Common myeloid progenitor, CD34-positive (primary cell): Measurements from ENCODE around the gene KDM1B.
"Not testable (repeated sequence)": the region's sequence is repeated elsewhere in the genome, so short reads cannot be mapped to it uniquely, and the experiment has no call there.

Source experiments
- CTCF ChIA-PET: fragments of 350-600 bp; sonication (Branson Sonifier 250); formaldehyde crosslinking; loops from one replicate; lab custom pipeline; 2021; ENCODE audit warnings: antibody characterized with exemption; lab: Charles Lee
- POLR2A ChIA-PET: fragments of 350-600 bp; sonication (Branson Sonifier 250); formaldehyde crosslinking; loops from one replicate; lab custom pipeline; 2021; ENCODE audit warnings: antibody characterized with exemption; lab: Charles Lee
- DNase-seq, 3 donors: peaks; one replicate each; pipeline versions ENCODE4 v3.0.0 to v3.0.0-alpha.2; 2013
- H3K27ac ChIP-seq, 2 experiments: 1 replicate in 1 of 2; 2 replicates in 1 of 2; pipeline ENCODE4 v1.7.0; 2013; ENCODE audit warnings: inconsistent platforms in 2 of 2, low read length in 2 of 2, mild to moderate bottlenecking in 2 of 2, low read depth in 1 of 2, moderate library complexity in 1 of 2; ENCODE audit not compliant: severe bottlenecking in 2 of 2, insufficient read depth in 1 of 2, poor library complexity in 1 of 2
- H3K27me3 ChIP-seq, 5 experiments: replicated peaks in 2 of 5; 1 replicate in 3 of 5; 2 replicates in 2 of 5; pipeline versions ENCODE4 v1.6.1 to v1.7.0; 2013; ENCODE audit warnings: low read length in 4 of 5, mild to moderate bottlenecking in 2 of 5, moderate library complexity in 2 of 5, inconsistent platforms in 1 of 5; ENCODE audit not compliant: insufficient read depth in 5 of 5, control insufficient read depth in 4 of 5
- H3K36me3 ChIP-seq, 4 experiments: 1 replicate in 2 of 4; 2 replicates in 2 of 4; pipeline versions ENCODE4 v1.6.1 to v1.7.0; 2013; ENCODE audit warnings: low read length in 3 of 4, control low read depth in 1 of 4, mild to moderate bottlenecking in 1 of 4; ENCODE audit not compliant: control insufficient read depth in 4 of 4, insufficient read depth in 4 of 4
- H3K4me1 ChIP-seq, 4 experiments: 1 replicate in 3 of 4; 2 replicates in 1 of 4; pipeline versions ENCODE4 v1.6.1 to v1.7.1; 2013; ENCODE audit warnings: low read length in 3 of 4, mild to moderate bottlenecking in 3 of 4, control low read depth in 1 of 4, inconsistent platforms in 1 of 4, moderate library complexity in 1 of 4; ENCODE audit not compliant: control insufficient read depth in 4 of 4, insufficient read depth in 4 of 4; ENCODE audit errors: control extremely low read depth in 1 of 4
- H3K4me3 ChIP-seq, 7 experiments: 1 replicate in 4 of 7; 2 replicates in 3 of 7; pipeline versions ENCODE4 v1.5.1 to v1.7.0; 2013; ENCODE audit warnings: mild to moderate bottlenecking in 7 of 7, low read length in 6 of 7, moderate library complexity in 6 of 7, inconsistent platforms in 2 of 7, low read depth in 2 of 7, control low read depth in 1 of 7; ENCODE audit not compliant: insufficient read depth in 4 of 7, control insufficient read depth in 1 of 7; ENCODE audit errors: extremely low read depth in 1 of 7
- H3K9me3 ChIP-seq, 5 experiments: 1 replicate in 4 of 5; 2 replicates in 1 of 5; pipeline versions ENCODE4 v1.6.1 to v1.7.1; 2013; ENCODE audit warnings: low read length in 4 of 5, mild to moderate bottlenecking in 2 of 5, inconsistent platforms in 1 of 5, low read depth in 1 of 5, moderate library complexity in 1 of 5; ENCODE audit not compliant: control insufficient read depth in 4 of 5, insufficient read depth in 2 of 5; ENCODE audit errors: control extremely low read depth in 1 of 5
- WGBS: methylation state at CpG from one replicate; pipeline ENCODE4 v1.1.5; 2013; ENCODE audit not compliant: insufficient coverage; 5-methylcytosine and 5-hydroxymethylcytosine counted together

KDM1B gene

DNA sequence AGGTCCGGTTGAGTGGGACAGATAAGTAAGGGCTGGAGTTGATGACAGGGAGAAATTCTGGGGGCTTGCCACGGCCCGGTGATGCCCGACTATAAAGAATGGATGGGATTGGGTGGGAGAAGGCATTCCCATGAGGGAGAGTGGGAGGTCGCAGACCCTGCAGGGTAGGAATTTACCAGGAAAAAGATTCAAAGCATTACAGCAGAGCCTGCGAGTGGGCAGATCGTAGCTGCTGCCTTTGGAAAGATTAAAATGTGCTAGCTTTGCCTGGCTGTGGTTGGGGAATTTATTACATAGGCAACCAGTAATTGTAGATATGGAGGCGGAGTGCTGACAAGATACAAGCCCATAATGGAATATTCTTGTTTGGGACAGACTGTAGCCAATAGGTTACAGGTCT is 49.5 kb downstream of the KDM1B start:
- ChIA-PET POLR2A (no interaction called here), CTCF (interaction anchor here (1.0 kb wide), 1 partner anchor 300 kb away, joined by 3 read pairs; no protein-coding TSS in a partner anchor)
- Histone ChIP-seq H3K27me3 (no peaks in the 10 kb centered on the region), H3K36me3 (peaks cover 8 to 65% (median 32%) of the 10 kb centered on the region in 4 experiments), H3K9me3 (no peaks in the 10 kb centered on the region), H3K27ac (no peak overlapping the region), H3K4me1 (peaks cover 0 to 4% (median 0%) of the 10 kb centered on the region in 4 experiments), H3K4me3 (no peak overlapping the region)
- DNase-seq, result no peak
- WGBS, result 98% methylated on average over 8 of the region's 8 CpGs

DNA sequence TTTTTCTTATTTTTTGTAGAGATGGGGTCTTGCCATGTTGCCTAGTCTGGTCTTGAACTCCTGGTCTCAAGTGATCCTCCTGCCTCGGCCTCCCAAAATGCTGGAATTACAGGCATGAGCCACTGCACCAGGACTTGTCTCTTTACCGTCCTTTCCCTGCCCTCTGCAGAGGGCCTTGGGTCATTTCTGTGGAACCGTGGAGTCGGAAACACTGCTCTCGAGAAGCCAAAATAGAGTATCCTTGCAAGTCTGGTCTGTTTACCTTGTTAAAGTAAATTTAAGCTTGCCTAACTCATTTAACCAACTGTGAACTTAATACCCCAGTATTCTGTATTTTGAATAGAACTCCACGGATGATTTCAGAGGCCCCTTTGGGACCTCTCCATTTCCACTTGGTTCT is 51.4 kb downstream of the KDM1B start:
- peaks cover 0 to 4% (median 0%) of the 10 kb centered on the region in 4 experiments for H3K4me1 ChIP-seq
- H3K27ac ChIP-seq, result no peak overlapping the region
- CTCF ChIA-PET, result no interaction called here
- POLR2A ChIA-PET, result no interaction called here
- H3K27me3 ChIP-seq, result no peaks in the 10 kb centered on the region
- no peak overlapping the region for H3K4me3 ChIP-seq
- peaks cover 11 to 66% (median 28%) of the 10 kb centered on the region in 4 experiments for H3K36me3 ChIP-seq
- WGBS, result 100% methylated on average over 2 of the region's 6 CpGs
- DNase-seq, result no peak
- no peaks in the 10 kb centered on the region for H3K9me3 ChIP-seq

DNA sequence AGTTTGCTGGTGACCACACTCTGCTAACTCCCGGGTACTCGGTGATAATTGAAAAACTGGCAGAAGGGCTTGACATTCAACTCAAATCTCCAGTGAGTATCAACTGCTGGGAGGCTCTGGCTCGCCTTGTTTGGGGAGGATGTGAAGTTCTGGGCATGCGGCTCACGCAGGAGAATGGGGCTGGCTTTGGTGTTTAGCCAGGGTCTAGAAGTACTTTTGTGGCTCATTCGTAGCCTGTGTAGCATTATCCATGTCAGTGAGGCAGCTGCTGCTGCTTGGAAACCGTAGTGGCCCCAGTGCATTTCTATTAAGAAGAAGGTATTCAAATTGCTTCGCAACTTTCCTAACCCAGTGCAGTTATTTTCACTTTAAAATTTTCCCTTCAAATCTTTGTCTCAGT is 52.2 kb downstream of the KDM1B start:
- DNase-seq, result no peak
- POLR2A ChIA-PET, result interaction anchor here (0.6 kb wide), 1 partner anchor 8 kb away, joined by 3 read pairs; no protein-coding TSS in a partner anchor
- Histone ChIP-seq H3K4me3 (no peak overlapping the region), H3K27ac (no peak overlapping the region), H3K9me3 (no peaks in the 10 kb centered on the region), H3K27me3 (no peaks in the 10 kb centered on the region), H3K4me1 (peaks cover 0 to 4% (median 0%) of the 10 kb centered on the region in 4 experiments), H3K36me3 (peaks cover 9 to 61% (median 26%) of the 10 kb centered on the region in 4 experiments)
- WGBS, result 97% methylated on average over 6 of the region's 8 CpGs
- CTCF ChIA-PET, result no interaction called here

GRCh38 chr6:18207949-18208348 is 52.7 kb downstream of the KDM1B start:
- POLR2A ChIA-PET, result no interaction called here
- H3K9me3 ChIP-seq, result no peaks in the 10 kb centered on the region
- H3K4me3 ChIP-seq, result no peak overlapping the region
- no peak overlapping the region for H3K27ac ChIP-seq
- WGBS, result no CpG with 5 or more reads among the region's 2 CpGs
- peaks cover 9 to 61% (median 26%) of the 10 kb centered on the region in 4 experiments for H3K36me3 ChIP-seq
- no peak for DNase-seq
- H3K4me1 ChIP-seq, result peaks cover 0 to 4% (median 0%) of the 10 kb centered on the region in 4 experiments
- no peaks in the 10 kb centered on the region for H3K27me3 ChIP-seq
- CTCF ChIA-PET, result no interaction called here

GRCh38 chr6:18208778-18209177 is 53.6 kb downstream of the KDM1B start:
- H3K27ac ChIP-seq, H3K4me1 ChIP-seq, H3K9me3 ChIP-seq, H3K4me3 ChIP-seq, H3K27me3 ChIP-seq, CTCF ChIA-PET, POLR2A ChIA-PET, DNase-seq: not testable (repeated sequence)
- 100% methylated on average over 2 of the region's 9 CpGs for WGBS
- peaks cover 12 to 66% (median 28%) of the 10 kb centered on the region in 4 experiments for H3K36me3 ChIP-seq

GRCh38 chr6:18209539-18210197 is 54.4 kb downstream of the KDM1B start:
- H3K4me1 ChIP-seq, result peaks cover 0 to 8% (median 0%) of the 10 kb centered on the region in 4 experiments
- no peaks in the 10 kb centered on the region for H3K27me3 ChIP-seq
- 89% methylated on average over 9 of the region's 12 CpGs for WGBS
- ChIA-PET CTCF (no interaction called here), POLR2A (no interaction called here)
- no peak for DNase-seq
- no peak overlapping the region for H3K27ac ChIP-seq
- H3K4me3 ChIP-seq, result no peak overlapping the region
- H3K9me3 ChIP-seq, result no peaks in the 10 kb centered on the region
- peaks cover 13 to 68% (median 29%) of the 10 kb centered on the region in 4 experiments for H3K36me3 ChIP-seq

- H3K9me3 ChIP-seq, result no peaks in the 10 kb centered on the region
- DNase-seq, result no peak
- ChIA-PET CTCF (no interaction called here), POLR2A (no interaction called here)
- peaks cover 4 to 19% (median 9%) of the 10 kb centered on the region in 4 experiments for H3K4me1 ChIP-seq
- H3K4me3 ChIP-seq, result no peak overlapping the region
- 100% methylated on average over 4 of the region's 5 CpGs for WGBS
- H3K27ac ChIP-seq, result no peak overlapping the region
- H3K27me3 ChIP-seq, result no peaks in the 10 kb centered on the region
- peaks cover 13 to 66% (median 30%) of the 10 kb centered on the region in 4 experiments for H3K36me3 ChIP-seq
Observed at GRCh38 chr6:18210707-18211106, 55.5 kb downstream of the KDM1B start.
